ENCODE measurements around the gene FIBP.

GRCh38 chr11:65854161-65854592 lies 34.1 kb downstream of the FIBP start:
- TF ChIP-seq POLR2A (IDR thresholded peaks at IDR 0.05; ENCODE audit: low read depth, low read length) (no peak), POLR2AphosphoS5 (IDR thresholded peaks at IDR 0.05; ENCODE audit: low read depth, low read length) (peak; percentile 46; the same call in 1 of the 2 replicates), TAF1 (IDR thresholded peaks at IDR 0.05; ENCODE audit: borderline replicate concordance, low read depth, low read length) (no peak)

Measured in GM12892 (cell line).